Rectal smooth muscle tissue (tissue), 1 donor: ENCODE results near the gene ADPRM.
"Not testable (repeated sequence)": the region's sequence is repeated elsewhere in the genome, so short reads cannot be mapped to it uniquely, and the experiment has no call there.

Experiments used
- H3K27ac ChIP-seq: one replicate; pipeline ENCODE4 v1.7.0; 2013; ENCODE audit warnings: low read depth, low read length, inconsistent platforms
- H3K27me3 ChIP-seq: one replicate; pipeline ENCODE4 v1.7.0; 2013; ENCODE audit warnings: low read length; ENCODE audit not compliant: control insufficient read depth, insufficient read depth
- H3K36me3 ChIP-seq: one replicate; pipeline ENCODE4 v1.7.0; 2013; ENCODE audit warnings: low read length; ENCODE audit not compliant: control insufficient read depth, insufficient read depth
- H3K4me1 ChIP-seq: one replicate; pipeline ENCODE4 v1.7.0; 2013; ENCODE audit warnings: low read length; ENCODE audit not compliant: control insufficient read depth, insufficient read depth
- H3K4me3 ChIP-seq: one replicate; pipeline ENCODE4 v1.7.0; 2013; ENCODE audit warnings: low read length
- H3K9ac ChIP-seq: one replicate; pipeline ENCODE4 v1.7.0; 2013; ENCODE audit warnings: low read length

Gene ADPRM

GRCh38 chr17:10716218-10716617 is 18.8 kb downstream of the ADPRM start:
- Histone ChIP-seq H3K9ac (no peak overlapping the region), H3K36me3 (peaks cover 14% of the 10 kb centered on the region)

GRCh38 chr17:10718547-10718946 is 21.2 kb downstream of the ADPRM start:
- no peaks in the 10 kb centered on the region for H3K36me3 ChIP-seq
- H3K27me3 ChIP-seq: no peaks in the 10 kb centered on the region
- H3K27ac ChIP-seq: no peak overlapping the region
- no peaks in the 10 kb centered on the region for H3K4me1 ChIP-seq
- H3K9ac ChIP-seq: no peak overlapping the region
- H3K4me3 ChIP-seq: no peak overlapping the region

More at GRCh38 chr17:10716218-10716617, 18.8 kb downstream of the ADPRM start:
- H3K4me1 ChIP-seq: no peaks in the 10 kb centered on the region
- H3K27me3 ChIP-seq: no peaks in the 10 kb centered on the region
- H3K4me3 ChIP-seq: no peak overlapping the region
- no peak overlapping the region for H3K27ac ChIP-seq

GRCh38 chr17:10724546-10725195 is 27.3 kb downstream of the ADPRM start:
- no peaks in the 10 kb centered on the region for H3K4me1 ChIP-seq
- no peaks in the 10 kb centered on the region for H3K27me3 ChIP-seq
- no peak overlapping the region for H3K27ac ChIP-seq
- H3K4me3 ChIP-seq: no peak overlapping the region
- H3K36me3 ChIP-seq: no peaks in the 10 kb centered on the region
- no peak overlapping the region for H3K9ac ChIP-seq

GRCh38 chr17:10725262-10725661 is 27.9 kb downstream of the ADPRM start:
- H3K36me3 ChIP-seq: no peaks in the 10 kb centered on the region
- H3K27ac ChIP-seq: no peak overlapping the region
- H3K9ac ChIP-seq: no peak overlapping the region
- H3K27me3 ChIP-seq: no peaks in the 10 kb centered on the region
- no peaks in the 10 kb centered on the region for H3K4me1 ChIP-seq
- H3K4me3 ChIP-seq: no peak overlapping the region

GRCh38 chr17:10726196-10726595 is 28.8 kb downstream of the ADPRM start:
- Histone ChIP-seq H3K27ac (no peak overlapping the region), H3K36me3 (no peaks in the 10 kb centered on the region), H3K27me3 (no peaks in the 10 kb centered on the region), H3K4me1 (peaks cover 5% of the 10 kb centered on the region), H3K9ac (no peak overlapping the region), H3K4me3 (no peak overlapping the region)

GRCh38 chr17:10727192-10727591 is 29.8 kb downstream of the ADPRM start:
- peaks cover 5% of the 10 kb centered on the region for H3K4me1 ChIP-seq
- no peak overlapping the region for H3K9ac ChIP-seq
- no peaks in the 10 kb centered on the region for H3K27me3 ChIP-seq
- no peaks in the 10 kb centered on the region for H3K36me3 ChIP-seq
- no peak overlapping the region for H3K27ac ChIP-seq
- H3K4me3 ChIP-seq: no peak overlapping the region

- H3K4me3 ChIP-seq: no peak overlapping the region
- H3K27me3 ChIP-seq: no peaks in the 10 kb centered on the region
- H3K9ac ChIP-seq: no peak overlapping the region
- peak overlapping the region; percentile 96 for H3K27ac ChIP-seq
- no peaks in the 10 kb centered on the region for H3K36me3 ChIP-seq
- H3K4me1 ChIP-seq: peaks cover 5% of the 10 kb centered on the region
These were observed 31.0 kb downstream of the ADPRM start for GRCh38 chr17:10728331-10728892.

- no peaks in the 10 kb centered on the region for H3K36me3 ChIP-seq
- H3K9ac ChIP-seq: peak within 1 kb of the TSS; percentile 80
- H3K4me1 ChIP-seq: peaks cover 5% of the 10 kb centered on the region
- peak within 1 kb of the TSS; percentile 72 for H3K4me3 ChIP-seq
- H3K27me3 ChIP-seq: no peaks in the 10 kb centered on the region
- peak within 1 kb of the TSS; percentile 96 for H3K27ac ChIP-seq
These were observed 32.2 kb downstream of the ADPRM start, which contains the start of gene TMEM220 for GRCh38 chr17:10729334-10730193. Gene TMEM220 (minus strand): TSS chr17:10730023. CDS start chr17:10729851, 172 bp downstream.

- not testable (repeated sequence) for H3K4me1 ChIP-seq, H3K36me3 ChIP-seq, H3K27me3 ChIP-seq
- Histone ChIP-seq H3K9ac (peak overlapping the region; percentile 27), H3K4me3 (peak overlapping the region; percentile 72), H3K27ac (peak overlapping the region; percentile 96)
These were observed 32.9 kb downstream of the ADPRM start for GRCh38 chr17:10730247-10730646.

- H3K4me3 ChIP-seq: no peak overlapping the region
- H3K27ac ChIP-seq: no peak overlapping the region
- peaks cover 5% of the 10 kb centered on the region for H3K4me1 ChIP-seq
- H3K27me3 ChIP-seq: no peaks in the 10 kb centered on the region
- no peaks in the 10 kb centered on the region for H3K36me3 ChIP-seq
- H3K9ac ChIP-seq: no peak overlapping the region
These were observed 34.0 kb downstream of the ADPRM start for GRCh38 chr17:10731408-10731879.

GRCh38 chr17:10732121-10732520 is 34.7 kb downstream of the ADPRM start:
- not testable (repeated sequence) for H3K36me3 ChIP-seq, H3K4me1 ChIP-seq, H3K9ac ChIP-seq, H3K27ac ChIP-seq, H3K4me3 ChIP-seq, H3K27me3 ChIP-seq

GRCh38 chr17:10733666-10734065 is 36.3 kb downstream of the ADPRM start:
- H3K4me3 ChIP-seq: no peak overlapping the region

More at GRCh38 chr17:10733666-10734065, 36.3 kb downstream of the ADPRM start:
- Histone ChIP-seq H3K27me3 (no peaks in the 10 kb centered on the region), H3K36me3 (no peaks in the 10 kb centered on the region), H3K27ac (no peak overlapping the region), H3K9ac (no peak overlapping the region), H3K4me1 (peaks cover 5% of the 10 kb centered on the region)
